GM12875 (cell line): Measurements from ENCODE around the gene ZHX3.

ENCODE experiments used
- H3K4me3 ChIP-seq: one replicate; pipeline ENCODE4 v1.5.1; 2011; ENCODE audit warnings: low read depth, low read length, control low read depth
- TF ChIP-seq, protein P1 (sequence below): IDR thresholded peaks from 2 replicates; pipeline ENCODE4 v1.5.1; 2011; ENCODE audit warnings: low read depth, mild to moderate bottlenecking, control low read depth, inconsistent platforms, low read length, moderate library complexity, borderline replicate concordance; ENCODE audit not compliant: insufficient read depth

The ZHX3 gene

DNA sequence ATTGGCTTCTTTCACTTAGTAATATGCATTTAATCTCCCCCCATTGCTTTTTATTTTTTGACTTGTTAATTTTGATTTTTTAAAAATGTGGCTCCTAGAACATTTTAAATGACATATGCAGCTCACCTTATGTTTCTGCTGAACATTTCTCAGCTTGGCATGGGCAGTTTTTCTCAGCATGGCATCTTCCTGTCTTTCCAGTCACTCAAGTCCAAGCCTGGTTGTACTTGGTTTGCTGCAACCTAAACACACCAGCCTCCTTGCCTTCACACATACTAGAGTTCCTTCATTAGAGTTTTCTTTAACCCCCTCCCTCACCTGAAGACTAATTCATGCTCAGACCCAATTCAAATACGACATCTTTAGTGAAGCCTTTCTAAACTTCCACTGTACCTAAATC lies 86.4 kb downstream of the ZHX3 start:
- TF ChIP-seq, protein P1, sequence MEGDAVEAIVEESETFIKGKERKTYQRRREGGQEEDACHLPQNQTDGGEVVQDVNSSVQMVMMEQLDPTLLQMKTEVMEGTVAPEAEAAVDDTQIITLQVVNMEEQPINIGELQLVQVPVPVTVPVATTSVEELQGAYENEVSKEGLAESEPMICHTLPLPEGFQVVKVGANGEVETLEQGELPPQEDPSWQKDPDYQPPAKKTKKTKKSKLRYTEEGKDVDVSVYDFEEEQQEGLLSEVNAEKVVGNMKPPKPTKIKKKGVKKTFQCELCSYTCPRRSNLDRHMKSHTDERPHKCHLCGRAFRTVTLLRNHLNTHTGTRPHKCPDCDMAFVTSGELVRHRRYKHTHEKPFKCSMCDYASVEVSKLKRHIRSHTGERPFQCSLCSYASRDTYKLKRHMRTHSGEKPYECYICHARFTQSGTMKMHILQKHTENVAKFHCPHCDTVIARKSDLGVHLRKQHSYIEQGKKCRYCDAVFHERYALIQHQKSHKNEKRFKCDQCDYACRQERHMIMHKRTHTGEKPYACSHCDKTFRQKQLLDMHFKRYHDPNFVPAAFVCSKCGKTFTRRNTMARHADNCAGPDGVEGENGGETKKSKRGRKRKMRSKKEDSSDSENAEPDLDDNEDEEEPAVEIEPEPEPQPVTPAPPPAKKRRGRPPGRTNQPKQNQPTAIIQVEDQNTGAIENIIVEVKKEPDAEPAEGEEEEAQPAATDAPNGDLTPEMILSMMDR: no peak
- no peak overlapping the region for H3K4me3 ChIP-seq

DNA sequence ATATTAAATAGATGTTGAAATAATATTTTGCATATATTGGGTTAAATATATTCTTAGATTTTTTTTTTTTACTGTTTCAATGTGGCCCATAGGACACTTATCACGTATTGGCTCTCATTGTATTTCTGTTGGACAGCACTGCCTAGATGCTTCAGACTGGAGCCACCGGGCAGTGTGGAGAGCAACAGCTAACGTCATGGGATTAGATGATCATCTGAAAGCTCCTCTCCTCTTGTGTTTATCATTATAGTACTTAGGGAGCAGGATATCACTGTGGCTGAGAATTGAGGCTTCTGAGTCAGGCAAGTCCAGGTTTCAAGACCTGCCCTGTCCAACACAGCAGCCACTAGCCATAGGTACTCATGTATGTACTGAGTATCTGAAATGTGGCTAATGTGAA lies 87.4 kb downstream of the ZHX3 start:
- TF ChIP-seq, protein P1: no peak
- no peak overlapping the region for H3K4me3 ChIP-seq

DNA sequence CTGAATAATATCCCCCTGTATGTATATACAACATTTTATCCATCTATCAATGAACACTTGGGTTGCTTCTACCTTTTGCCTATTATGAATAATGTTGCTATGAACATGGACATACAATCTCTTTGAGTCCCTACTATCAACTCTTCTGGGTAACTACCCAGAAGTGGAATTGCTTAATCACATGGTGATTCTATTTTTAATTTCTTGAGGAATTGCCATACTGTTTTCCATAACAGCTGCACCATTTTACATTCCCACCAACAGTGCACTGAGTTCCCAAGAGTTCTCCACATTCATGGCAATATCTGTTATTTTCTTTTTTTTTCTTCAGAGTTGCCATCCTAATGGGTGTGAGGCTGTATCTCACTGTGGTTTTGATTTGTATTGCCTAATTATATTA lies 88.3 kb downstream of the ZHX3 start:
- TF ChIP-seq, protein P1: no peak
- H3K4me3 ChIP-seq: no peak overlapping the region

DNA sequence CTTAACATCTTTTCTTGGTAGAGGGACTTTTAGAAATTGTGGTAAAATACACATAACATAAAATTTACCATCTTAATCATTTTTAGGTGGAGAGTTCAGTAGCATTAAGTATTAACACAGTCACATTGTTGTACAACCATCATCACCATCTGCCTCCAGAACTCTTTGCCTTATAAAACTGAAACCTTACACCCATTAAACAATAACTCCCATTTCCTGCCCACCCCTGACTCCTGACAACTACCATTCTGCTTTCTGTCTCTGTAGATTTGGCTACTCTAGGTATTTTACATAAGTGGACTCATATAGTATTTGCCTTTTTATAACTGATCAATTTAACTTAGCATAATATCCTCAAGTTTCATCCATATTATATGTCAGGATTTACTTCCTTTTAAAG lies 88.7 kb downstream of the ZHX3 start:
- H3K4me3 ChIP-seq: no peak overlapping the region
- TF ChIP-seq, protein P1: no peak

DNA sequence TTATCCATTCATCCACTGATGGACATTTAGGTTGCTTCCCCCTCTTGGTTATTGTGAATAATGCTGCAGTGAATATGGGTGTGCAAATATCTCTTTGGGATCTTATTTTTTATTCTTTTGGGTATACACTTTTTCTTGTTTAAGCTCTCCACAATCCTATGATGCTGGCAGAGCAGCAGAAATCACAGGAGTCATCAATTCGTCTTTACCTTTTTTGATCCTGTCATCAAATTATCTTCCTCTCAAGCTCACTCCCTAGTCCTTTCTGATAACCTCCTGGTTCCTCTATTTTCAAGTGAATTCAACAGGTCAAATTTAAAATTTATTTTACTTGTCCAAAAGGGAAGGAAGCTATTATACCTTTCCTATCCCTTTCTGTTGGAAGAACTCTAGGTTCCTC lies 91.1 kb downstream of the ZHX3 start:
- no peak overlapping the region for H3K4me3 ChIP-seq
- TF ChIP-seq, protein P1: no peak

DNA sequence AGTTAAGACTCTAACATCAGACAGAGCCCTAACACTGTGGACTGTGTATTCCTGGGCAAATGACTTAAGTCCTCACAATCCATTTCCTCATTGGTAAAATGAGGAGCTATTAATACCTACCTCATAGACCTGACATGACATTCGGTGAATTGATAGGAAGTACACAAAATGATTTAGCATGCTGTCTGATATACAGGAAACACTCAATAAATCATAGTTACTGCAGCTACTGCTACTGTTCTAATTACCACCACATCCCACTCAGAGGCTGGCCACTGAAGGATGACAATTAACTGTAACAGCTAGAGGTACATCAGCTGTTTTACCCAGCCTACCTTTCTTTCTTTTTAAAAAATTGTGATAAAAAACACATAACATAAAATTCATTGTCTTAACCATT lies 92.4 kb downstream of the ZHX3 start:
- H3K4me3 ChIP-seq: no peak overlapping the region
- TF ChIP-seq, protein P1: no peak

DNA sequence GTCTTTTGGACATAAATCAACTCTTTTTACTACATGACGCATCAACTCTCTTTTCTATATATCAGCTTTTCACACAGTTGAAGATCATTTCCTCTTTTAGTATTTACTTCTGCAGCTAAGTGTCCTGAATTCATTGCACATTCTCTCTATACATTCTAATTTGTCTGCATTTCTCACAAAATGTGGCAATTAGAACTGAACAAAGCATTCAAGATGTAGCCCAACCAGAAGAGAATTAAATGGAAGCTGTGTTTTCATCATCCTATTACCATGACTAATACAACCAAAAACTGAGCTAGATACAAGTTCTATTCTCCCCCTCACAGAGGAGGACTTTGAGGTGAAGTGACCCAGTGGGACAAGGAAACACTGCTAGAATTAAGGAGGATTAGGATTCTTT lies 93.2 kb downstream of the ZHX3 start:
- TF ChIP-seq, protein P1: no peak
- no peak overlapping the region for H3K4me3 ChIP-seq
